ENCODE data around the gene SLC30A3. TPM values are rescaled to one million over a fixed set of nuclear protein-coding genes. Genes with fewer than 3 reads are reported as not detected.
A peak's percentile ranks its signal among the peaks of the same experiment; 100 is the strongest.

The SLC30A3 gene
- total and polyA plus RNA-seq, 12 donors: 4.3 to 35.8 (median 10.4) TPM

GRCh38 chr2:27255660-27256059 lies 7.2 kb downstream of the SLC30A3 start:
- ATAC-seq (no peak), DNase-seq (no peak)
- Histone ChIP-seq H3K27ac (no peak overlapping the region), H3K4me3 (no peak overlapping the region), H3K9me3 (no peaks in the 10 kb centered on the region), H3K4me1 (peaks cover 0 to 13% (median 4%) of the 10 kb centered on the region in 9 donors), H3K36me3 (no peaks in the 10 kb centered on the region), H3K27me3 (peaks cover 0 to 72% (median 61%) of the 10 kb centered on the region in 7 donors)
- WGBS, 2 donors: 15 to 28% methylated on average over 1 of the region's 1 CpG
- intact Hi-C loops (cut with DNase I): loop anchor here in 1 of 10 donors (10.0 kb wide), 1 partner anchor 49 kb away; the partner anchor contains the start of gene UCN
- no peak for TF ChIP-seq CTCF (IDR thresholded peaks at IDR 0.05)

- Histone ChIP-seq H3K27ac (no peak overlapping the region), H3K9me3 (no peaks in the 10 kb centered on the region), H3K4me1 (peaks cover 0 to 17% (median 7%) of the 10 kb centered on the region in 9 donors), H3K4me3 (no peak overlapping the region), H3K36me3 (no peaks in the 10 kb centered on the region), H3K27me3 (peaks cover 0 to 67% (median 59%) of the 10 kb centered on the region in 7 donors)
- ATAC-seq (peak in 3 of 8 donors; percentile 22 to 69 (median 27)), DNase-seq (no peak)
- 14 to 17% methylated on average over 13 of the region's 13 CpGs for WGBS, 2 donors
- no peak for TF ChIP-seq CTCF (IDR thresholded peaks at IDR 0.05)
- intact Hi-C loops (cut with DNase I): loop anchor here in 1 of 10 donors (10.0 kb wide), 1 partner anchor 50 kb away; the partner anchor contains the start of gene UCN
These were observed 7.7 kb downstream of the SLC30A3 start for GRCh38 chr2:27255187-27255586.

- no peaks in the 10 kb centered on the region for H3K9me3 ChIP-seq
- H3K4me1 ChIP-seq: peaks cover 0 to 21% (median 8%) of the 10 kb centered on the region in 9 donors
- no peak overlapping the region for H3K4me3 ChIP-seq
- intact Hi-C loops (cut with DNase I): loop anchor here in 5 of 10 donors (2.0 to 10.0 kb wide), 5 partner anchors 29 to 53 kb away; partner anchors contain the start of genes TRIM54 (in 1 of the 5) and UCN (in 1 of the 5)
- WGBS, 2 donors: 76 to 86% methylated on average over 13 of the region's 13 CpGs
- DNase-seq (no peak), ATAC-seq (no peak)
- no peaks in the 10 kb centered on the region for H3K36me3 ChIP-seq
- H3K27ac ChIP-seq: no peak overlapping the region
- TF ChIP-seq CTCF (IDR thresholded peaks at IDR 0.05): no peak
- peaks cover 0 to 45% (median 35%) of the 10 kb centered on the region in 7 donors for H3K27me3 ChIP-seq
These were observed 11.1 kb downstream of the SLC30A3 start for GRCh38 chr2:27251766-27252165.

GRCh38 chr2:27250652-27251379 lies 12.0 kb downstream of the SLC30A3 start:
- Histone ChIP-seq H3K4me1 (peaks cover 0 to 20% (median 8%) of the 10 kb centered on the region in 9 donors), H3K9me3 (no peaks in the 10 kb centered on the region), H3K27me3 (peaks cover 0 to 45% (median 25%) of the 10 kb centered on the region in 7 donors), H3K4me3 (no peak overlapping the region), H3K36me3 (no peaks in the 10 kb centered on the region), H3K27ac (no peak overlapping the region)
- peak in 2 of 8 donors; percentile 6 to 9 for ATAC-seq
- WGBS, 2 donors: 49 to 60% methylated on average over 13 of the region's 13 CpGs
- TF ChIP-seq CTCF (IDR thresholded peaks at IDR 0.05): no peak
- DNase-seq: no peak
- intact Hi-C loops (cut with DNase I): loop anchor here in 6 of 10 donors (1.0 to 10.0 kb wide), 6 partner anchors 30 to 54 kb away; partner anchors contain the start of genes TRIM54 (in 1 of the 6) and UCN (in 1 of the 6)
